GM18907 (cell line): ENCODE results near the gene CTBP1.

ENCODE experiments used
- ATAC-seq: cut with Tn5 transposase; IDR thresholded peaks from one replicate; pipeline ENCODE4 v1.9.1; 2021; ENCODE audit warnings: mild to moderate bottlenecking, moderate library complexity; ENCODE audit not compliant: unreplicated experiment

Gene CTBP1

DNA sequence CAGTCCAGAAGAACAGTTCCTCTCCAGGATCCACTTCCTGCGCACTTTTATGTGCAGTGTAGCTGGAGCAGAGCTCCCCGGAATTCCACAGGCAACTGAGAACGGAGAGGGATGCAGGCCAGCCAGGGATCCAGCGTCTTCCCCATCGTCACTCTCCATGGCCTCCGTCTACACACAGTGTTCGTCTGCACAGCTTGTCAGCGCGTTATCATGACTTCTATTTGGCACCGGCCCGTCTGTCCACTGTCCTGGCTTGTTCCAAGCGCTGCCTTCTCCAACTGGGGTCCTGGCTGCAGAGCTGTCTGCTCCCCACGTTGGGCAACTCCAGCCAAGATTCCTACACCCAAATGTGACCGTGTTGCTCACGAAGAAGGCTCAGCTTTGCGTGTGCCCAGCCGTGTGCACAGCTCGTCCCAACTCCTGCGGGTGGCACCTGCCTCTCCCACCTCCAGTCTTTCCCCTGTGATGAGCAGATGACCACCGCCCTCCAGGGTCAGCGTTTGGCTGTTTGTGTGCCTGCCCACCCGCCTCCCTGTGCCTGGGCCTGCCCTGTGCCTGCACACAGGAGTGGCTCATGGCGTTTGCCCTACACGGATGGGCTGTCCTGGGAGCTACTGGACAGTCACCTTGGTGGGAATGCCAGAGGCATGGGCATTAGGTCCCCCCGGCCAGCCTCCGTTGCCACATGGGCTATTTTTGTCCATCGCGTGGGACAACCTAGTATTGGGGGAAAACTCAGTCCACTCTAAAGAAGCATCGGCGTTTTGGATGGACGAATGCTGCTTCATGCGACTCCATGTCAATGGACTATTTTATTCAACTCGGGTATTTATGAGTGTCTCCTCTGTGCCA, 2.2 kb upstream of the CTBP1 start:
- ATAC-seq: no peak

DNA sequence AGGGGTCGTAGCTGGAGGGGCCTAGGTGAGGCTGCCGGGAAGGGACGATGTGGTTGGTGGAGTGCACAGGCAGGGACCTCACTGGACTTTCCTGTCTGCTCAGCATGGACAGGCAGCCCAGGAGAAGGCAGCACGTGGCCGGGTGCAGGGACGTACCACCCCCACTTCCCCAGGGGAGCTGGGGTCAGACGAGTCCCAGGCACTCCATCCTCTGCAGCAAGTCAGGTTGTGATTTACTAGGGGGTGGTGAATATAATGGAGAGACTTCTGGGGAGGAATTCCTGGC, 1.5 kb upstream of the CTBP1 start:
- ATAC-seq: no peak

DNA sequence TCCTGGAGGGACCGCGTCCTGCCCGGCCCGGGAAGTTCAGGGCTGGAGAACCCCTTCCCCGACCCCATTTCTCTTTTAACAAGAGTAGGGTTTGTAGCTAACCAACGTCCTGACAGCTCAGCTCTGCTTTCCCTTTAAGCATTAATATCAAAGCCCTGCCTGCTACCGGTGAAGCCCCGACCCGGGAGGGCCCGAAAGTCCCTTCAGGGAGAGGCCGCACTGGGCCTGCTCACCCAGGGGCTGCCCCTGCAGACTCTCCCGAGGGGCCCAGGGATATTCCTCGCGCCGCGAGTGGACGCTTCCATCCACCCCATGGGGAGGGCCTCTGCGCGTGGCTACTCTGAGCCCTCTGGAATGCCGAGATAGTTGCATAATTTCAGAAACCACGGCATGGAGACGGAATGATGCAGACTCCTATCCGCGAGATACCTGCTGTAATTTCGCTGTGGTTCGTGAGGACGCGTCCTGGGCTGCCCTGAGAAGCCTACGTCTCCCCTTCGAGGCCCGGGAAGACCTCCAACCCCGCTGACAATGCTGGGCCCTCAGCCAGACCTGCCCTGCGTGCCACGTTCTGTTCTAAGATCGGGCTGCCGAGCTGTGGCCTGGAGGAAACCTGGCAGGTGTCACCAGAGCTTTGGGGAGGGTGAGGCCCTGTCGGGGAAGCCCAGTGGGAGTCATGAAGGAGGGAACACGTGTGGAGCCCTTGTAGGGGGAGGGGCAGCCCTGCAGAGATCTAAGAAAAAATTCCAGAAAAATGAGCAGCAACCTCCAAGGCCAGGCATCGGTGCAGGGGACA, 999 bp upstream of the CTBP1 start:
- ATAC-seq: no peak

DNA sequence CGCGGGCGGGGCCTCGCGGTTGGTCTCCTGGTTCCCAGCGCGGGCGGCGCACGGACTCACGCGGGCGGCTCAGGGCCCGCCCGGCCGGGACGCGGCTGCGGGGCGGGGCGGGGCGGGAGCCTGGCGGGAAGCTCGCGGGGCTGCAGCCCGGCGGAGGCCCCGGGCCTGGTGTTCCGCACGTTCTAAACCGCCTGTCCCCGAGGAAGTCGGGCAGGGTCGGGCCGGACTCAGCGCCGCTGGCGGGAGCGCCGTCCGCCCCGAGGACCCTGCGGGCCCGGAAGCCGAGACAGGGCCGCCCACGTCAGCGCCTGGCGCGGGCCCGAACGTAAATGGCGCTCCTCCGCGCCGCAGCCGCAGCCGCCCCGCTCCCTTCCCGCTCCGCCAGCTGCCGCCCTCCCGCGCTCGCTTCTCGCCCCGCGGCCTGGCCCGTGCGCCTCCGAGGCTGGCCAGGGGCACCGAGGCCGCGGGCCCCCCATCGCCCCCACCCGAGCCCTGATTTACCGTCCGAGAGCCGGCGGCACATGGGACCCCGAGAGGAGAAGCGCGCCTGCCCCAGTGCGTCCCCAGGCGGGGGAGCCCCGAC, 309 bp upstream of the CTBP1 start:
- peak; percentile 64 for ATAC-seq

DNA sequence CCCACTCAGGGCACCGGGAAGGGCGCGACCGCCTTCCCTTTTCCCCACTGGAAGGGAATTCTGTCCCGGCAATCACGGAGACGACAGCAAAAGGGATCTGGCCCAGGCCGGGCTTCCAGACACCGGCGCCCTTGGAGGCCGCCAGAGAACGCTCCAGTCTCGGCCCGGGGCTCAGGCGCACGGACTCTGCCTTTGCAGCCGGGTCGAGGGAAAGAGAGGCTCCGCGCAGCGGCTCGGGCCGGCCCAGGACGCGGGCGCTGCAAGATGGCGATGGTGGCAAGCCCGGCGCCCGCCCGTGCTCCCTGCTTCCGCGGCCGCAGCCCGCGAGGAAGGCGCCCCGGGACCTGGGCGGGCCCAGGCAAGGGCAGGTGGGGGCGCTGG, 1.1 kb downstream of the CTBP1 start:
- ATAC-seq: peak; percentile 24

DNA sequence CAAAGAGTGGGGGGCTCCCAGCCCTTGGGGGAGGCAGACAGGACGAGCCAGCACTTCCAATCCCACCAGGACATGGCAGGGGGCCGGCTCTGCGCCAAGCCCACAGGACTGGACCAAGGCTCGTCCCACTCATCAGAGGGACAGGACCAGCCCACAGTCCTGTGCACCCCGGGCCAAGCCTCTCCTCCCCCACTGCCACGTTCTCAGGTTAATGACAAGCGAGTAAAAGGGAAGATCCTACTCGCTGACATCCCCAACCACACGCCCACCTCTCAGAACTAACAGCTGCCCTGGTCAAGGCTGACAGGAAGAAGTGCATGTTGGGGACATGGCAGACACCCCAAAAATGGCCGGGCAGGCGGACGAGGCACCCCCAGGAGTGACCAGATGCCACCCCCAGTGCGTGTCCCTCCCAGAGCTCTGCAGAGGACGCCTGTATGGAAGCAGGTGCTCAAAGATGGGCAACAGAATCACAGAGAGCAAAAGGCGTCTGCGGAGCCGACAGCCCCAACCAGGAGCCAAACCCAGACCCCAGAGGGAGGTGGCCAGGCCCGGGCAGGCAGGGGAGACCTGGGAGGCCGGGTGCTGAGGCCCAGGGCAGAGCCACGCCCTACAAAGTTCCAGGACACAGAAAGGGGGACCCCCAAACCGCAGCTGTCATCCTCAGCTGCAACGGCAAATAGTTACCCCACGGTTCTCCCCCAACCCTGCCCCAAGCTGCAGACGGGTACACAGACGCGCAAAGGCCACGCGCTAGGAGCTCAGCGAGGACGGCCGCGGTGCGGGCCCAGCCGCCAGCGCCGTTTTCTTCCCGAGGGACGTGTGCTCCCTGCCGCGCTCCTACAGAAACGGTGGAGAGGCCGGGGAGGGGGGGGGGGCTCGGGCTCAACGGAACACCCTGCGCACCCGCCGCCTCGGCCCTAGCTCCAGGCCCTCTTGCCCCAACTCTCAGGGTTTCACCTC, 1.7 kb downstream of the CTBP1 start:
- ATAC-seq: no peak

DNA sequence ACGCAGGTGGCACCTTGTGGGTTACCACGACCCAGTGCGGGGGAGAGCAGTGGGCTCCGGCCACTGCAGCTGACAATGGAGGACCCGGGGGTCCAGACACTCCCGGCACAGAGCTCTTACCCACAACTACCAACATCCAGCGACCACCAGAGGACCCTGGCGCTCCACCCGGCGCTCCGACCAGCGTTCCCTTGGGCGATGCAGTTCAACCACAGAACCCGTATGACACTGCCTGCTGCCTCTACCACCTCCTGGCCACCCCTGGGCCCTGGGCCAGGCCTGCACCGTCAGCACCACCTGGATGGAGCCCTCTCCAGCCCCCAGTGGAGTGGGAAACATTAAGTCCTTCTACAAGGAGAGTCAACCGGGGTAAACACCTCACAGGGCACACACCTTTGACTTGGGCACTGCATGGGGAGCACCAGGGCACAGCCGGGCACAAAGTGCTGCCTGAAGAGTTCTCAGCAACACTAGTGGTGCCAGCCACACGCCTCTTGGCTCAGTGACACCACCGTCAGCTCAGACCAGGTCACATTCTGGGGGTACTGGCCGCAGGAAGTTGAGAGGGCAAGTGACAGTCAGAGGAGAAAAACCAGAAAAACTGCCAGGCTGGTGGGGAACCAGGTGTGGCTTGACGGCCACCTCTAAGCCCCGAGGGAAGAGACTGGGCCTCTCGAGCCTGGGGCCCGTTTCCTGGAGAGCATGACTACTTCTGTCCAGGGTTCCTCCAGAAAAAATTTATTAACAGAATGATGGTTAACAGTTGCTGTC, 2.6 kb downstream of the CTBP1 start:
- ATAC-seq: no peak

DNA sequence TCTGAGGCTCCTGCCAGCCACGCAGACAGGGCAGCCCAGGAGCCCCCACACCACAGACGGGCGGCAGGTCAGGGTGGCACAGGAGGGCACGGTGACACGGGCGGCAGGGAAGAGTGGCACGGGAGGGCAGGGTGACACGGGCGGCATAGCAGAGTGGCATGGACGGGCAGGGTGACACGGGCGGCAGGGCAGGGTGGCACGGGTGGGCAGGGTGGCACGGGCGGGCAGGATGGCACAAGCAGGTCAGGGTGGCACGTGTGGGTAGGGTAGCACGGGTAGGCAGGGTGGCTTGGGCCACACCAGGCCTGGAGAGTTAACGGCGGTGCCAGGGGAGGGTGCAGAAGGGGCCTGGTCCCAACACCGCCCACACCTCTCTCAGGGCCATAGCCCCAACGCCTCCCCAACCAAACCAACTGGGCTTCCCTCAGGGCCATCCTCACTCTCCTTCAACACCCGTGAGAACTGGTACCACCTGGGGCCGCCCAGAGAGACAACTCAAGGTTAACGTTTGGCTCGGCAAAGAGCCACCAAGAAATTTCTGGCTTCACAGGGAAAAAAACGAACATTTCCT, 3.4 kb downstream of the CTBP1 start:
- ATAC-seq: no peak

DNA sequence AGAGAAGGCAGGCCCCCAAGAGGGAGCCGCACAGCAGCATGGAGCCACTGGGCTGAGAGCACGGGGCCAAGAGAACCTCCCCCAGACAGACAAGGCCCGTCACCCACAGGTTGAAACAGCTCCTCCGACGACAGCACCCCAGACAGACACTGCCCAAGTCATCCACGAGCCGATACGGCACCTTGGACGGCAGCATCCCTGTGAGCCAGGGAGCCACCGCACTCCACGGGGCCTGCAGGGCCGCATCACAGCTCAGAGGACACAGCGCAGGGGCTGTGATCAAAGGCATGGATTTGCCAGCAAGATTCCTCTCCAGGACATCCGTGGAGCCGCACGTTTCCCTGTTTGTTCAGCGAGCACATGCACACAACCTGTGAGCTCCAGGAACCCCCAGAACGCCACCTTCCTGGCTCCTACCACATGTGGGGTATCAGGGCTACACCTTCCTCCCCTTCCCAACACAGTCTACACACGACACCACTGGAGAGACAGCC, 3.9 kb downstream of the CTBP1 start:
- no peak for ATAC-seq

DNA sequence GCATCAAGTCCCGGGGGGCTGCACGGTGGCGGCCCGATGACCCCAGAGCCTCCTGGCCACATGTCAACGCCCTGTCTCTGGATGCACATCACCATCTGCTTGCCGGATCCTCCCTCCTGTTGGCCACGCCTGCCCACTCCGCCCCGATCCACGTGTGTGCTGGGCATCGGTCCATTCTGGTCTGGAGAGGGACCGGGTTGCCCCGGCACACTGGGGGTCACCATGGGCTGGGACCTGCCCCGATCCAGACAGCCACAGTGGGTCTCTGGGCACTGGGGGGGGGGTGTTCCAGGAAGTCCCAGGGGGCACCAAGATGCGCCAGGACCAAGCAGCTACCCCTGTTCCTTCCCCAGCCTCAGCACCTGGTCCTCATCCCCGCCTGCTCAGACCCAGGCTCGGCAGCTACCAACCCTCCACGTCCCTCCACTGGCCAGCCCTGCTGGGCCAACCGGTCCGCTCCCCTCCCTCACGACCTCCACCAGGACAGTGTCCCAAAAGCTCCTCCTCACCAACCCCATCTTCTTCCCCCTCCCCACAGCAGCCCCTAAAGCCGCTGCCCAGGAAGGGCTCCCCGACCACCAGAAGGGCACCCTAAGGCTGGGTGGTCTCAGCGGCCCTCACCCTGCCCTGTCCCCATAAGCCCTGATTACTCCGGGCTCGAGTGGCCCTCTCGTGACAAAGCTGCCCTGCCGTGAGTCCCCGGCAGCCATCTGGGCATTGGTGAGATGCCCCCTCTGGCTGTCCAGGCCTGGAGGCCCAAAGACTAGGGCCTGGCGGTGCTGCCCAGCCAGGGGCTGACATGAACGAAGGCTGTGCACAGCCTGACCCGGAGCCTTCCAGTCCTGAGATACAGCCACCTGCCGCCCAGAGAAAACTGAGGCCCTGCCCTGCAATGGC, 4.6 kb downstream of the CTBP1 start:
- no peak for ATAC-seq

DNA sequence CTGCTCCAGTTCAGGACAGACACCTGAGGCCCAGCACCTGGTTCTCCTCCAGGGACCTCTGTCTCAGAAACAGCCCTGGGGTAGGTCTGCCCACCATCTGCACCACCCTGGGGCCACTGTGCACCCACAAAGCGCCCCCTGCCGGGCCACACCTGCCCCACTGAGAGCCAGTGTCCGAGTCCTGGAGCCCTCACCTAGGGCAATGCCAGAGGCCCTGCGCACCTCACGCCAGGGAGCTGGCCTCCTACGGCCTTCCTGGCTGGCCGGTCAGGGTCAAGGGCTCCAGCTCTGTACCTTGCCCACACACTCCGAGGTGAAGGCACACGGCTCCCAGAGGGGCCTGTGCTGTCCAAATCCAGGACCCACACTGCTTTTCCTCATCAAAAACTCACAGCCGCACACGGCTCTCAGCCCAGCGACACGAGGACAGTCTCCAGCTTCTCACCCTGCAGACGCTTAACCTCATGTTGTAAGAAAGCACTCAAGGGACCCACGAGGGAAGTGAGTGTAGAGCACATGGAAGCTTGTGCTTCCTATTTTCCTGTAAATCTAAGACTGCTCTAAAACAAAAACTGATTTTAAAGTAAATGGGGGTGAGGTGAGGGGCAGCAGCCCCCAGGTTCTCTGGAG, 5.4 kb downstream of the CTBP1 start:
- ATAC-seq: no peak

DNA sequence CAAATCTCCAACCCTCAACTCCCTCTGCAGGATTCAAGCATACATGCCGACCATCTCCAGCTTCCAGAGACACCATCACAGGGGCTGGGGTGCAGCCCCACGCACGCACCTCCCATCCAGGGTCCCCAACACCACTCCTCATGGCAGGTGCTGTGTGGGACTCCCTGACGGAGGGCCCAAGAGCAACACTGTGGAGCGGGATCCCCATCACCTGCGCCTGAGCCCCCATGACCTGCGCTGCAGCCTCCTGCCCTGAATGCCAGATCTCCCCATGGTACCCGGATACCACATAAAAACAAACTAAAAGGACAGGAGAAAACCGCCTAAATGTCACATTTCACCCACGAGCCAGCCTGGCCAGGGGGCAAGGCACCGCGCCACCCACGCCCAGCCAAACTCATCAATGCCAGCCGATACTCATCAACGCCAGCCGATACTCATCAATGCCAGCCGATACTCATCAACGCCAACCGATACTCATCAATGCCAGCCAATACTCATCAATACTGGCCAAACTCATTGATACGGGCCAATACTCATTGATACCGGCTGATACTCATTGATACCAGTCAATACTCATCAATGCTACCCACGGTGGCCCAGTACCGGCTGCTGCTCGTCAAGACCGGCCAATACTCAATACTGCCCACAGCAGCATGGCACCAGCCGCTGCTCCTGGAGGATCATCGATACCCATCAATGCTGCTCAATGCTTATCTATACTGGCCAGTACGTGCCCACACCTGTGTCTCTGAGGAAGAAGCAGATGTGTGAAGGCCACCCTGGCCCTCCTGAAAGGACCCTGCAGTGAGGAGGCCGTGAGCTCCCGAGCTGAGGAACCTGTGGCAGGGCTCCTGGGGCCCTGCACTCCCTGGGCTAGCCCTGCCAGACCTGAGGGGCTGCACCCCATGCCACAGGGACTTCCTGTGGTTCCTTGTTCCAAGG, 6.2 kb downstream of the CTBP1 start:
- no peak for ATAC-seq

DNA sequence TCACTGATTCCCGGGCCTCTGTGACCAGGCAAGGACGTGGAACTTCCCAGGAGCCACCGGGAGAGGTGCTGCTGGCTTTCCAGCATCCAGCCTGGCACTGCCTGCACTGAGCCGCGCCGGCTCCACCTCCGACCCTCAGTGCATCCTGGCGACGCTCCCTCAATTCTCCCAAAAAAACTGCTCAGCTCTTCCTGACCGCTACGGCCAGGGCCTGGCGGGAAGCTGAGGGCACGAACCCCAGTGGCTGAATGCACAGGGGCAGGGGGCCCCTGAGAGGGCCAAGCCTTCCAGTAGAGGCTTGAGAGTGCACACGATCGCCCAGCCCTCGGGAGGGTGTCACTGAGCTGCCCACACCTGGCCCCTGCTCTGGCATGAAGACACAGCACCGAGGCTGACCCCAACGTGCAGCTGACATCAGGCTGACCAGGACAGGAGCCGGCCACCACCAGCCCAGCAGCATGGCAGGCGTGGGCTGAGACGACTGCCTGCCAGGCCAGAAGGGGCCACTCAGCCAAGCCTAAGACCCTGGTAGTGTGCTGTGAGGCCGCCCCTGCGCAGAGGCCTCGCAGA, 6.9 kb downstream of the CTBP1 start:
- ATAC-seq: no peak

DNA sequence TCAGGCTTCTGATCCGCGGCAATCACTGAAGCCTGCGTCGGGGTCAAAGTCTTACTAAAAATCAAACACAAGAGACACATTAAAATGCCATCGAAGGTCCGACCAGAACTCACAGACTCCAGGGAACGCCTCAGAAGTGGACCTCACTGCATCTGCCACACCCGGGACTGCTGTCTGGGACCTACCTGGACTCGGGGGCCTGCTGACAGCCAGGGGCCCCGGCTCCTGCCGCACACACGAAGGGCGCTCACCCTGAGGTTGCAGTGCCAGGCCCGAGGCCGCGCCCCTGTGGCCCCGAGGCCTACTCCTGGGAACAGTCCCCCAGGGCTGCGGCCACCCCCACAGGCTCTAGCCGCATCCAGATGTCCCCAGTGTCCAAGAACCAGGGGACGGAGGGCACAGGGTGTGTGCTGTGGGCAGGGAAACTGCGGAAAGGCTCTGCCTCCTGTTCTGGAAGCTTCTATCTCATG, 7.4 kb downstream of the CTBP1 start:
- no peak for ATAC-seq

DNA sequence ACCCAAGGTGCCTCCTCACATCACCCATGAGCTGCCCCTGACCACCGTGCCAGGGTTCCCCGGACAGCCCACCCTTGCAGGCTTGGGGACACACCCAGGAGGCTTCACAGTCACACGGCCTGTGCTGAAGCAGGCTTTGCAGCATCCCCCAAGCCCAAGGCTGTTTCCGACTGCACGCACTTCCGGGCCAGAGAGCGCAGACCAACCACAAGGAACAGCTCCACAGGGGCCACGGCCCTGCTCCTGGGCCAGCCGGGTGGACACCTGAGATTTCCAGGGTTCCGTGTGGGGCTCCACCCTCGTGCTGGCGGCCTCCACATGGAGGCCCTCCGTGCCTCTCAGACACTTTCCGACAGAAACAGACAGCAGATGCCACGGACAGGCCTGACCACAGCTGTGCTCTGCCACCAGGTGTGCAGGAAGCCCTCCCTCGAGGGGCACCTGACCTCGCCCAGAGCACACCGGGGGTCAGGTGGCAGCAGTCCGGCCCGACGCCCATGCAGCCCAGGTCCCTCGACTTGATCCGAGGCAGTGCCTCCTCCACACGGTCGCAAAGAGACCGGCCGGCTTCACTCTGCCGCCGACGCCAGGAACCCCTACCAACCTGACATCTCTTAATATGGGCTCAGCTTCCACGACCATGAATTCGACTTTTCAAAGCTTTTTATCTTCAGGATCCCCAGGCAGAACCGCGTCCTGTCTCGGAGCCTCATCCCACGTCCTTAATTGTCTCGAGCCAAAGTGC, 8.0 kb downstream of the CTBP1 start:
- no peak for ATAC-seq

DNA sequence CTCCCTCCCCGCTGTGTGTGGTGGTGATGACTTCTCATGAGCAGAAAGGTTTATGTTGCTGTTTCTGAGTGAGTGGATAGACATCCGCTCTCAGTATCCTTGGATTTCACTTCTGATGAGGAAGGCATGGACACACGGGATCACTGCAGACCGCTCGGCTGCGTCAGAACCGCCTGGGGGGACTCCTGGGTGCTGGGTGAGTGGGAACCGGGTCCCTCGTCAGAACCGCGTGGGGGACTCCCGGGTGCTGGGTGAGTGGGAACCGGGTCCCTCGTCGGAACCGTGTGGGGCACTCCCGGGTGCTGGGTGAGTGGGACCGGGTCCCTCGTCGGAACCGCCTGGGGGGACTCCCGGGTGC, 9.0 kb downstream of the CTBP1 start:
- no peak for ATAC-seq
